Stimulated activated CD4-positive, alpha-beta T cell treated with anti-CD3 and anti-CD28 coated beads, Interleukin-4, amount 100 ng/mL, for 24 hours (primary cell): ENCODE results near the gene ATXN7L1.

Experiments
- DNase-seq: peaks from one replicate; pipeline ENCODE4 v3.0.0-alpha.2; 2020

The ATXN7L1 gene

GRCh38 chr7:105638902-105639495 is 237.4 kb downstream of the ATXN7L1 start:
- no peak for DNase-seq

DNA sequence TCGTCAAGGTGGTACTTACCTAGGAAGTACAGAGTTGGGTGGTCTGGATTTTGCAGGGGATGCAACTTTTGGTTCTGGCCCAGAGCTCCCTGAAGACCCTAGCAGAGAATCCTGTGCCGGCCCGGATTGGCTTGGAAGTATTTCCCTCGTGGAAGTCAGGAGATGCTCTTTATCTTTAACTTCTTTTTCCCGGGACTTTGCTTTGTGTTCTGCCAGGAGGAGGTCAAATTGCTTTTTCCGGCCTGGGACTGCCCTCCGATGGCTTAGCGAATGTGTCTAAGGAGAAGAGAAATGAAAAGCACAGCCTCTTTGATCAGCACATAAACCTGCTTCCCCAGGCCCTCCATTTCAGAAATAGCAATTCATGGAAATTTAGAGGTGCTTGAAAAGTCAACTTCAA is 238.1 kb downstream of the ATXN7L1 start:
- DNase-seq, result no peak

DNA sequence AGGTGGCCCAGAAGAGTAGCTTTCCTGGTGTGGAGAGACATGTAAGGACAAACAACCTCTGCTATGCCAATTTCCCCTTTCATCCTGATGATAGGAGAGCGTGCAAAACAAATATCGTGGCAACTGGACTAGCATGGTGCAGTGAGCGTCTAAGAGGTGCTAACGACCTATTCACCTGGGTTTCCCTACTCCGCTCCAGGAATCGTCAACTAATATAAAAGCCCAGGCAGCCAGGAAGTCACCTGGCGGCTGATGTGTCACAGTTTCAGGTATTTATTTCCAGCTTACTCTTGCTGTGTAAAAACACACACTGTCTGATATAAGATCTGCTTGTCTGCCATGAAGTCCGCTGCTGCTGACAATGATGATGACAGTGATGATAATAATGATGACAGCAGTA is 238.6 kb downstream of the ATXN7L1 start:
- DNase-seq, result no peak

DNA sequence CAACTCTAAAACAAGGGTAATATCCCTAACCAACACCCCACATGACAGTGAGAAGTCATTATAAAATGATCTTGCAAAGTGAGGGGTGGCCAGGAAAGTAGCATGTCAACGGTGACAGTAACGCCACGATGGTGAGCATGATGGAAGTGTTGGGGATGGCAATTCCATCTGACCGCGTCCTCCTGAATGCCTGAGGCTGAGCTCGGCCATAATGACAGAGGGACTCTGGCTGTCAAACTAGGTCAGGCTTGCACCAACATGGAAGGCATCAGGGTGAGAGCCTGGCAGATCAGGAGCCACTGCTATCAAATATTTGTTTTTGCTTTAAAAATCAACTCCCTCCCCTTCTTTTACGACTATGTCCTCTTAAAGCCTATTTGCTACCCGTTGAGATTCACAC is 239.4 kb downstream of the ATXN7L1 start:
- DNase-seq, result no peak

- DNase-seq, result no peak
These were observed 241.2 kb downstream of the ATXN7L1 start for GRCh38 chr7:105635197-105635596.

DNA sequence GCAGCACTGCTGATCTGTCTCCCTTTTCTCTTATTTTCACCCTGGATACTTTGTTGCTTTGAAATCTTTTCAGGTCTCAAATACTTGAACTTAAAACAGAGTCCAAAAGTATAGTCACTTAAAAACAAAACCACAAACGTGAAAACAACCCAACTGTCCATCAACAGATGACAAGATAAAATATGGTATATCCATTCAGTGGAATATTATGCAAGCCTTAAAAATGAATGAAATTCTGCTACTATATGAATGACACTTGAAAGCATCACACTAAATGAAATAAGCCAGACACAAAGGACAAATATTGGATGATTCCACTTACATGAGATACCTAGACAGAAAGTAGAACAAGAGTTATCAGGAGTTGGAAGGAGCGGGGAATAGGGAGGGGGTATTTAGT is 250.4 kb downstream of the ATXN7L1 start:
- DNase-seq, result no peak

DNA sequence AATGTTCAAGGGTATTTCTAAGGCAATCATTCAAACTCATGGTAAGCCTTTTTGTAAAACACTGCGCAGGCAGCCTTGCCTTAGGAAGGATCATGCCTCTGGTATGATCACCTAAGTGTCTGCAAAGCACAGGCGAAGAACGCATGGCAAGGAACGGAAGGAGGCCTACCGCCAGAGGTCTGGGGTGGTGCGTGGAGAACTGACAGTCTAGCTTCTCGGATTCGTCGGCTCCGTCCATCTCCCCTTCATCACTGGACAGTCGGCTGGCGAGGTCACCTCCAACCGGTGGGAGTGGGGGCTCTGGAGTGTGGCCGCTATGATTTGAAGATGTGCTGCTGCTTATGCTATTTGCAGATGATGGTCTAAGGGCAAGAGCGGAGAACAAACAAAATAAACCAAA is 252.5 kb downstream of the ATXN7L1 start:
- DNase-seq, result no peak

DNA sequence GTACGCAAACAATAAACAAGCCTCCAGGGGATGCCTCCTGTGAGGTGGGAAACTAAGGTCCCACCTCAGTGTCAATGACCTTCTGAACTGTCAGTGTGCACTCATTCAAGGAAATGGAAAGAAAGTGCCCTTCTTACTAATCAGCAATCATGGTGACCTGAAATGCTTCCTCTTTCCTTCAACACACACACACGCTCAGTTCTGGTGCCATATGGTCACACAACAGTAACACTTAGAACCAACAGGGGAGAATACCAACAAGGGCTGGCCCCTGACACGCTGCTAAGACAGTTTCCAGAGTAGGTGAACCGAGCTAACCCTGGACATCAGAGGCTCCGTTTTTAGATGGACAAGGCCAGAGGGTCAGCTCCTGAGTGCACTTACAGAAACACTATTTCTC is 253.0 kb downstream of the ATXN7L1 start:
- no peak for DNase-seq

DNA sequence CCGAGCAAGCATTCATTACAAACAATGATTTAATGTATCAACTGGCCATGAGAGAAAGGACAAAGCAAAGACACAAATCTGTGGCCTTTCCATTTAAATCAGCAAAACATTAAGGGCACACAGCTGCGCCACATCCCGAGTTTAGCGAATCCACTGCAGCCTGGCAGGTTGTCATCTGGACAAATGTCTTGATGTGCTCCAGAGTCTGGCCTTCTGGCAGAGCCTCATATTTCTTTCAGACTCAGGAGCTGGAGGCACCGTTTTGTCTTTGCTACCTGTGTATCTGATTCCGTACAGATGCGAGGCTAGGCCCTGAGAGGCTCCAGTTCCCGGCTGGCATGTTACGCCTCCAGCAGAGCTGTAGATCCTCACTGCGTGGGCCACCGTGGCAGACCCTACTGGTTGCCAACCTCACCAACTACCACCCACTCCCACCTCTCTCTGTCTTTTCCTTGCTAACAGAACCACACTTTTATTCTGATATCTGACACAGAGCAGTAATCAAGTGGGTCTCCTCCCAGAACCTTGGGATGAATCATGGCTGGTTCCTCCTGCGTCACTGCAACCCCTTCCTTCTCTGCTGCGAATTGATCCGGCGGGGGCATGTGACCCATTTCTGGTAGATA is 254.2 kb downstream of the ATXN7L1 start:
- no peak for DNase-seq

DNA sequence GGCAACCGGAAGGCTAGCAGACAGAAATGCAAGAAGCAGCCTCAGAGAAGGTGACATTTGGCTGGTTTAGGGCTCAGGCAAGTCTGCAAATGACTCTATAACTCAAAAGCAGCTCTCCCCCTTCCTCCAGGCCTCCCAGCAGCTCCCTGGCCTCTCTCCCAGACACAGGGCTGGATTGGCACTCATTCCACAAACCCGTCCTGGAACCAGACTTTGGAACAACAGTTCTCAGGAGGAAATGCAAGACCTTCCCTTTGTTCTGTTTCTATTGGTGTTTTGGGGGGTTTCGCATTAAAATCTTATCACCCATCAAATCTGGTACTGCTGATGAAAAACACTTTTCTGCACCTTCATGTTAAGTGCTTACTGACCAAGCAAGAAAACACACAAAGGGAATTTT is 254.8 kb downstream of the ATXN7L1 start:
- no peak for DNase-seq

- no peak for DNase-seq
These were observed 255.2 kb downstream of the ATXN7L1 start for GRCh38 chr7:105621176-105621575.

GRCh38 chr7:105619590-105619989 is 256.8 kb downstream of the ATXN7L1 start:
- no peak for DNase-seq

DNA sequence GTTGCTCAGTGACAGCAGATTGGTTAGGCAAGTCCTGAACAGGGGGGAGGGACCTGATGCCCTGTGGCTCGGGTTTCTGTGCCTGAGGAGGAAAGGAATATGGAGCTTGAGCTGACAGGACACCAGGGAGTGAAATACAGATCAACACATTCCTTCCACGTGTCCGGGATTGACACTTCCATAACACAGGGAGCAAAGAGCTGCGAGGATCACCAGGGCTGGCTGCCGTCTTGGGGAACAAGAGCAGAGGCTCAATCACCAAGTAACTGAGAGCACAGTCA is 258.4 kb downstream of the ATXN7L1 start:
- no peak for DNase-seq

GRCh38 chr7:105617280-105618015 is 259.0 kb downstream of the ATXN7L1 start:
- no peak for DNase-seq

DNA sequence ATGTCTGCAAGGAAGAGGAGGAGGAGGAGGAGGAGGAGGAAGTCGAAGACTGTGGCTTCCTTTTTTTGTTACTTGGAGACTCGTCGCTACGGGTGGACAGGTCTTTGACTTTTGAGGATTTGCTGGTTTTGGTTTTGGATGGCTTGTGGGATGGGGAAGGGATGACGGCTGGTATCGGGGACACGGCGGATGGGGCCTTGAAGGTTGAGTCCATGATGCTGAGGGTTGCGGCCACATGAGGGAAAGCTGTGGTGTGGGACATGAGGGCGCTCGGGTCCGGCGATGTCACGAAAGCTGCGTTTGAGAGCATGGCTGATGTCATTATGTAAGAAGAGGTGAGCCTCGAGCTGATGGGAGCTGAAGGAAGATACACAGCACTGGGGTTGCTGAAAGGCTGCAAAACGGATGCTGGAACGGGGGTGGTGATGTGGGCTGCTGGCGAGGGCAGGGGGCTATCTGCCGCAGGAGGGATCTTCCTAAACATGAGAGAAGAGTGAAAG is 262.0 kb downstream of the ATXN7L1 start:
- no peak for DNase-seq

- no peak for DNase-seq
These were observed 262.6 kb downstream of the ATXN7L1 start for GRCh38 chr7:105613611-105614330.

DNA sequence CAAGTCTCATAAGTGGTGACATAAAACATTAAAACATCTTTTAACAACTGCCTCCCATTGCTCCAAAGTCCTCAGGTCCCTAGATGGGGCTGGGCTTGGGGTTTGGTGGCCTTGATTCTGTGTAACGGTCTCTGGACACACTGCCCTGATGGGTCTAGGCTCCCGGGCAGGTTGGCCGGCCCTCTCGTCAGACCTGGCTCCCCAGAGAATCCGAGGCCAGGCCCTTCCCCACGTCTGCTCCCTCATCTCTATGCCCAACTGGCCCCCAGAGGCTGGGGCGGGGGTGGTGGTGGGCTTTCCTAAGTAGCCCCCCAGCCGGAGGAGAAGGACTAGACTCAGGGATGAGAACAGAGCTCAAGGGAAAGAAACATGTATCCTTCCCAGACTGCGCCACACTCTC is 263.6 kb downstream of the ATXN7L1 start:
- DNase-seq, result no peak

GRCh38 chr7:105611856-105612775 is 264.3 kb downstream of the ATXN7L1 start:
- DNase-seq, result no peak

DNA sequence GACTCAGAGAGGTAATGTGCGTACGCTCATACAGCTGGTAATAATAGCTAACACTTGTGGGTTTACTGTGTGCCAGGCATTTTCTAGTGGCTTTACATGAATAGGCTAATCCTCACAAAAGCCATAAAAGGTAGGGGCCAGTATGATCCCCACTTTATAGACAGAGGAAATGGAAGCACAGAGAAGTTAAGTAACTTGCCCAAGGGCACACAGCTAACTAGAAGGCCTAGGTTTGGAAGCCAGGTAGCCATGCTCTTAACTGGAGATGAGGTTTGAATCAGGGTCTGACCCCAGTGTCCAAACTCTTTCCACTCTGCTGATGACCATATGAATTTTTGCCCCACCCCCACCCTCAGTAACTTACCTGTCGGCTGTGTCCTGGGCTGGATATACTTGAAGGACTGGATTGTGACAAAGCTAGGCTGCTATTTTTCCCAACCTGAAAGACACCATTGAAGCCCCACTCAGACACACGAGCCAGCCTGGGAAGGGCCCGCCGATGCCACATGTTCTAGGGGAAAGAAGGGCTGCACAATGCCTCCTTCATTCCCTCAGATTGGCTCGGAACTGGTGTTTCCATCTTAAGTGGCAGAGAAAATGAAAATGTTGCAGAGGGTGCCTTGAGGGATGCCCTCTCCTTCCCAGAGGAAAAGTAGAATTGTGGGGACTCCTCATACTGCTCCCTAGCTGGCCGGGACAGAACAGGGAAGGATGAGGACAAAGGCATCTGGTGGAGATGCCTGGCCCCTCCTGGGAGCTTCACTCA is 266.1 kb downstream of the ATXN7L1 start:
- DNase-seq, result no peak

- DNase-seq, result no peak
These were observed 273.8 kb downstream of the ATXN7L1 start for GRCh38 chr7:105602325-105603305.
